ENCODE measurements around the gene NTN4. TPM values are rescaled to one million over a fixed set of nuclear protein-coding genes. Genes with fewer than 3 reads are reported as not detected.
"Not testable (repeated sequence)": the region's sequence is repeated elsewhere in the genome, so short reads cannot be mapped to it uniquely, and the experiment has no call there.

The NTN4 gene
- total and polyA plus RNA-seq, 12 donors, result 17.9 to 105 (median 64.5) TPM

DNA sequence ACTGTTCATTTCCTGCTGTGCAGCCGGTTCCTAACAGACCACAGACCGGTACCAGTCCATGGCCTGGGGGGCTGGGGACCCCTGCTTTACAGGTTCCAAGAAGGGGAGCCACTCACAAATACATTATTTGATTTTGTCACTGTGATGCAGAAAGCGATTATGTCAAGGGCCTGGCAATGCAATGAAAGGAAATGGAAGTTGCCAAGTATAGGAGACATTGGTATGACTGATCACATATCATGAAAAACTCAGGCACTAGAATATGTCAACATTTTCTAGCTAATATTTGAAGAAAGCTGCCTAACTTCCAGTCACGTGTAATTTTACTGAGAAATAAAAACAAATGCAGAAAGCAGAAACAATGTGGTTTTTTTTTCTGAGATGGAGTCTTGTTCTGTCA, 170.4 kb downstream of the NTN4 start:
- no peak for DNase-seq
- no peak overlapping the region for H3K27ac ChIP-seq
- no peaks in the 10 kb centered on the region for H3K27me3 ChIP-seq
- H3K9me3 ChIP-seq, result no peaks in the 10 kb centered on the region
- 81 to 83% methylated on average over 4 of the region's 4 CpGs for WGBS, 2 donors
- no peak for ATAC-seq
- TF ChIP-seq, protein P1, sequence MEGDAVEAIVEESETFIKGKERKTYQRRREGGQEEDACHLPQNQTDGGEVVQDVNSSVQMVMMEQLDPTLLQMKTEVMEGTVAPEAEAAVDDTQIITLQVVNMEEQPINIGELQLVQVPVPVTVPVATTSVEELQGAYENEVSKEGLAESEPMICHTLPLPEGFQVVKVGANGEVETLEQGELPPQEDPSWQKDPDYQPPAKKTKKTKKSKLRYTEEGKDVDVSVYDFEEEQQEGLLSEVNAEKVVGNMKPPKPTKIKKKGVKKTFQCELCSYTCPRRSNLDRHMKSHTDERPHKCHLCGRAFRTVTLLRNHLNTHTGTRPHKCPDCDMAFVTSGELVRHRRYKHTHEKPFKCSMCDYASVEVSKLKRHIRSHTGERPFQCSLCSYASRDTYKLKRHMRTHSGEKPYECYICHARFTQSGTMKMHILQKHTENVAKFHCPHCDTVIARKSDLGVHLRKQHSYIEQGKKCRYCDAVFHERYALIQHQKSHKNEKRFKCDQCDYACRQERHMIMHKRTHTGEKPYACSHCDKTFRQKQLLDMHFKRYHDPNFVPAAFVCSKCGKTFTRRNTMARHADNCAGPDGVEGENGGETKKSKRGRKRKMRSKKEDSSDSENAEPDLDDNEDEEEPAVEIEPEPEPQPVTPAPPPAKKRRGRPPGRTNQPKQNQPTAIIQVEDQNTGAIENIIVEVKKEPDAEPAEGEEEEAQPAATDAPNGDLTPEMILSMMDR (IDR thresholded peaks at IDR 0.05), result no peak
- H3K36me3 ChIP-seq, result no peaks in the 10 kb centered on the region
- H3K4me1 ChIP-seq, result peaks cover 0 to 31% (median 27%) of the 10 kb centered on the region in 9 donors
- H3K4me3 ChIP-seq, result no peak overlapping the region
- intact Hi-C loops (cut with DNase I), result loop anchor here in 2 of 10 donors (10.0 kb wide), 2 partner anchors 115 to 195 kb away; no protein-coding TSS in a partner anchor

DNA sequence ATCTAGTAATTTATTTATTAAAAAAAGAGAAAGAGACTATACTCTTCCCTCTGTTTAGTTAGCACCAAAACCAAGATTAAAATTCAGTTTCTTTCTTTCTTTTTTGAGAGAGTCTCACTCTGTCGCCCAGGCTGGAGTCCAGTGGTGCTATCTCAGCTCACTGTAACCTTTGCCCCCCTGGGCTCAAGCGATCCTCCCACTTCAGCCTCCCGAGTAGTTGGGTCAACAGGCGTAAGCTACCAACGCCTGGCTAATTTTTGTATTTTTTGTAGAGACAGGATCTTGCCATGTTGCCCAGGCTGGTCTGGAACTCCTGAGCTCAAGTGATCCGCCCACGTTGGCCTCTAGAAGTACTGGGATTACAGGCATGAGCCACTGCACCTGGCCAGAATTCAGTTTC, 174.1 kb downstream of the NTN4 start:
- DNase-seq, ATAC-seq, H3K27me3 ChIP-seq, H3K4me3 ChIP-seq, H3K9me3 ChIP-seq, H3K36me3 ChIP-seq: not testable (repeated sequence)
- H3K4me1 ChIP-seq, result peaks cover 0 to 29% (median 23%) of the 10 kb centered on the region in 9 donors
- 55 to 88% methylated on average over 3 to 7 of the region's 7 CpGs for WGBS, 2 donors
- intact Hi-C loops (cut with DNase I), result loop anchor here in 1 of 10 donors (10.0 kb wide), 1 partner anchor 178 kb away; the partner anchor contains the start of gene NTN4
- H3K27ac ChIP-seq, result peak overlapping the region in 5 of 10 donors; percentile 11 to 72 (median 67)

DNA sequence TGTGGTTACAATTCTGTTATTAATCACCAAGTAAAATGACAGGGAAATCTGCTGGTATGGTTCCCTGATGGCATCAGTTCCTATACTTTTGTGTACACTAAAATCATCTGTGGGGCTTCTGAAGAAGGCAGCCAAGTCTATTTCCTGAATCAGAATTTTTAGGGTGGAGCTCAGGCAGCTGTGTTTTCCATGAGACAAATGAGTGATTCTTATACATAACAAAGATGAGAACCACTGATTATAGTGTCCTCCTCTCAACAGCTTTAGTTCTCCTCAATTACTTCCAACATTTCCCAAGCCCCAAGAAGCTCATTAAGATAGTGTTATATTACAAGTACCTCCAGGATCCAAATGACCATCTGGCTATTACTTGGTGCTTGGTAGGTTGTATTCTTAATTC, 174.8 kb downstream of the NTN4 start:
- intact Hi-C loops (cut with DNase I), result loop anchor here in 1 of 10 donors (10.0 kb wide), 1 partner anchor 179 kb away; the partner anchor contains the start of gene NTN4
- peak overlapping the region in 9 of 10 donors; percentile 2 to 72 (median 39) for H3K27ac ChIP-seq
- peak in 7 of 8 donors; percentile 29 to 66 (median 49) for ATAC-seq

DNA sequence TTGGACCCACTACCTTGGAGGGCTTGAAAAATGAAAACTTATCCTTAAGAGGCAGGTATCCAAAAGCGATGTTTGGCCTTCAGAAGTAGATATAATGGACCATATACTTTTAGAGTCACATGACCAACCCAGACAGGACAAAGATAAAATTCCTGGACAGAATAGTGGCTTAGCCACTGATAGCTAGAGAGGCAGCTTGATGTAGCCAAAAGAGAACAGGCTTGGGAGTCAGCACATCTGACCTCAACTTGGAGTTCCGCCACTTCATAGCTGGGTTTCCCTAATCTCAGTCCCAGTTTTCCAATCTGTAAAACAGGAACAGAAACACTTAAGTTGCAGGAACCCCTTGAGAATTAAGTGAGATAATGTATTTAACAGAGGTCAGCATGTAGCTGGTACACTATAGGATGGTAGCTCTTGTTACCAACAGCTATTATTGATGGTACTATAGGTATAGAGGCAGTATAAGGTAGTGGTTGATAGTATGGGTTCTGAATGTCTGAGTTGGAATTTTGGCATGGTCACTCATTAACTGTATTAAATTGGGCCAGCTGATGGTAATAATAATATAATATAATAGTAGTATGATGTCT, 176.1 kb downstream of the NTN4 start:
- Histone ChIP-seq H3K4me3 (no peak overlapping the region), H3K27ac (peak overlapping the region in 6 of 10 donors; percentile 6 to 69 (median 64)), H3K4me1 (peaks cover 0 to 29% (median 23%) of the 10 kb centered on the region in 9 donors), H3K9me3 (no peaks in the 10 kb centered on the region), H3K36me3 (no peaks in the 10 kb centered on the region), H3K27me3 (no peaks in the 10 kb centered on the region)
- DNase-seq (peak in 1 of 2 donors; percentile 74), ATAC-seq (peak; percentile 71 to 93 (median 84))
- TF ChIP-seq, protein P1 (IDR thresholded peaks at IDR 0.05), result no peak
- intact Hi-C loops (cut with DNase I), result loop anchor here in 1 of 10 donors (10.0 kb wide), 1 partner anchor 180 kb away; the partner anchor contains the start of gene NTN4
- WGBS, 2 donors, result 35 to 45% methylated on average over 2 of the region's 2 CpGs

More for the DNA sequence above, 174.8 kb downstream of the NTN4 start:
- TF ChIP-seq, protein P1 (IDR thresholded peaks at IDR 0.05), result no peak
- no peak for DNase-seq
- H3K4me1 ChIP-seq, result peaks cover 0 to 29% (median 23%) of the 10 kb centered on the region in 9 donors
- H3K36me3 ChIP-seq, result no peaks in the 10 kb centered on the region
- no peaks in the 10 kb centered on the region for H3K27me3 ChIP-seq
- H3K9me3 ChIP-seq, result no peaks in the 10 kb centered on the region
- no peak overlapping the region for H3K4me3 ChIP-seq

DNA sequence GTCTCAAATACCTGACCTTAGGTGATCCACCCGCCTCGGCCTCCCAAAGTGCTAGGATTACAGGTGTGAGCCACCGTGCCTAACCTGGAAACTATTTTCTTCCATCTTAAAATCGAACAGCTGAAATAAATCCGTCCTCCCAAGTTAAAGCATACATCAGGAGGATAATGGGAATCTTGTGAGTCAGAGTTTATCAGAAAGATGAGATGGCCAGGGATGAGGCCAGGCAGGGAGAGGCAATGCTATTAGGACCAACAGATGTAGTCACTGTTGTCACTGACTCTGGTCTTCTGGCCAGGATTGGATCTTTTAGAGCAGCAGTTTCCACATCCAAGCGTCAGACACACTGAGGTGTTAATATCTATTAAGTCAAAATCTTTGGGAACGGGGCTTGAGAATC, 177.5 kb downstream of the NTN4 start:
- Histone ChIP-seq H3K4me1 (peaks cover 0 to 39% (median 31%) of the 10 kb centered on the region in 9 donors), H3K4me3 (no peak overlapping the region), H3K27ac (no peak overlapping the region), H3K9me3 (no peaks in the 10 kb centered on the region), H3K27me3 (no peaks in the 10 kb centered on the region), H3K36me3 (no peaks in the 10 kb centered on the region)
- DNase-seq (no peak), ATAC-seq (no peak)
- 94 to 96% methylated on average over 7 of the region's 7 CpGs for WGBS, 2 donors
- TF ChIP-seq, protein P1 (IDR thresholded peaks at IDR 0.05), result no peak
- intact Hi-C loops (cut with DNase I), result loop anchor here in 1 of 10 donors (10.0 kb wide), 1 partner anchor 182 kb away; the partner anchor contains the start of gene NTN4
